H1 (cell line): ENCODE results near the gene ZNF625. TPM values are rescaled to one million over a fixed set of nuclear protein-coding genes. Genes with fewer than 3 reads are reported as not detected.

Experiments
- CTCF ChIA-PET: fragments of 300-600 bp; sonication (Branson Sonifier 250); formaldehyde crosslinking; loops from one replicate; lab custom pipeline; 2021; ENCODE audit not compliant: partially characterized antibody; lab: Charles Lee
- POLR2A ChIA-PET: fragments of 300-600 bp; sonication (Branson Sonifier 250); formaldehyde crosslinking; loops from one replicate; lab custom pipeline; 2021; ENCODE audit warnings: inconsistent platforms; ENCODE audit not compliant: partially characterized antibody; lab: Charles Lee
- DNase-seq, 2 experiments: peaks; one replicate each; pipeline versions ENCODE4 v3.0.0 to v3.0.0-alpha.2; 2010 to 2022; ENCODE audit warnings: low spot score in 2 of 2, low read depth in 1 of 2, mixed read lengths in 1 of 2
- FAIRE-seq: peaks from 2 replicates; lab custom pipeline; 2011; peaks lifted over from hg19 to GRCh38; lab: Jason Lieb, UNC
- H2AFZ ChIP-seq: 2 replicates; pipeline ENCODE4 v1.8.1; 2012; ENCODE audit warnings: low read length, inconsistent platforms
- H2AK5ac ChIP-seq: 2 replicates; pipeline ENCODE4 v1.6.1; 2013; ENCODE audit warnings: low read depth, low read length
- H2BK120ac ChIP-seq: replicated peaks from 2 replicates; pipeline ENCODE3; 2013; ENCODE audit warnings: low read depth, low read length, inconsistent platforms
- H2BK12ac ChIP-seq: 2 replicates; pipeline ENCODE4 v1.6.1; 2013; ENCODE audit warnings: low read depth, low read length
- H2BK15ac ChIP-seq: 2 replicates; pipeline ENCODE4 v1.6.1; 2013; ENCODE audit warnings: low read length
- H2BK20ac ChIP-seq: 2 replicates; pipeline ENCODE4 v1.6.1; 2013; ENCODE audit warnings: low read length
- H2BK5ac ChIP-seq: 2 replicates; pipeline ENCODE4 v1.6.1; 2013; ENCODE audit warnings: low read depth, low read length
- H3K14ac ChIP-seq: 2 replicates; pipeline ENCODE4 v1.6.1; 2013; ENCODE audit warnings: inconsistent platforms; ENCODE audit not compliant: insufficient read length
- H3K18ac ChIP-seq: 2 replicates; pipeline ENCODE4 v1.6.1; 2013; ENCODE audit warnings: low read length; ENCODE audit errors: extremely low read depth
- H3K23ac ChIP-seq: 2 replicates; pipeline ENCODE4 v1.6.1; 2013; ENCODE audit warnings: inconsistent platforms; ENCODE audit not compliant: insufficient read length
- H3K23me2 ChIP-seq: 2 replicates; pipeline ENCODE4 v1.6.1; 2013; ENCODE audit warnings: low read depth, low read length
- H3K27ac ChIP-seq: 2 replicates; pipeline ENCODE4 v1.6.1; 2011; ENCODE audit warnings: low read depth, low read length, inconsistent platforms
- H3K27me3 ChIP-seq, 4 experiments: replicated peaks in 1 of 4; 1 replicate in 1 of 4; 2 replicates in 3 of 4; pipeline versions ENCODE4 v1.6.1 to v1.8.1; 2011 to 2013; ENCODE audit warnings: low read length in 3 of 4, mild to moderate bottlenecking in 3 of 4, inconsistent platforms in 2 of 4, mixed read lengths in 2 of 4, moderate library complexity in 1 of 4; ENCODE audit not compliant: control insufficient read depth in 3 of 4, insufficient read depth in 3 of 4; ENCODE audit errors: extremely low read depth in 1 of 4
- H3K36me3 ChIP-seq, 4 experiments: 2 replicates each; pipeline versions ENCODE4 v1.6.1 to v1.8.1; 2011 to 2013; ENCODE audit warnings: mild to moderate bottlenecking in 4 of 4, low read length in 3 of 4, moderate library complexity in 2 of 4, control low read depth in 1 of 4, inconsistent platforms in 1 of 4; ENCODE audit not compliant: insufficient read depth in 4 of 4, control insufficient read depth in 2 of 4
- H3K4ac ChIP-seq: replicated peaks from 2 replicates; pipeline ENCODE3; 2013; ENCODE audit warnings: low read length, low read depth, mixed read lengths, inconsistent platforms; ENCODE audit not compliant: insufficient read length
- H3K4me1 ChIP-seq, 4 experiments: replicated peaks in 1 of 4; 1 replicate in 1 of 4; 2 replicates in 3 of 4; pipeline versions ENCODE4 v1.6.1 to v1.8.1; 2011 to 2013; ENCODE audit warnings: low read length in 3 of 4, inconsistent platforms in 2 of 4, mixed read lengths in 1 of 4; ENCODE audit not compliant: insufficient read depth in 4 of 4, control insufficient read depth in 3 of 4
- H3K4me2 ChIP-seq, 2 experiments: 2 replicates each; pipeline versions ENCODE4 v1.6.1 to v1.8.1; 2011 to 2013; ENCODE audit warnings: low read depth in 2 of 2, low read length in 2 of 2, control low read depth in 1 of 2, inconsistent platforms in 1 of 2, mild to moderate bottlenecking in 1 of 2; ENCODE audit not compliant: insufficient read depth in 1 of 2
- H3K4me3 ChIP-seq, 4 experiments: fragments of 200-600, 300-600 bp in 1 of 4; sonication (generic), shearing (Covaris generic), sonication (Bioruptor Twin) in 1 of 4; 2 replicates each; pipeline versions ENCODE4 v1.5.1 to v1.8.1; 2011 to 2016; ENCODE audit warnings: low read length in 4 of 4, low read depth in 3 of 4, control low read depth in 2 of 4, inconsistent platforms in 2 of 4, mild to moderate bottlenecking in 2 of 4, mixed read lengths in 1 of 4, moderate library complexity in 1 of 4; ENCODE audit not compliant: insufficient read depth in 2 of 4; ENCODE audit errors: extremely low read depth in 1 of 4
- H3K56ac ChIP-seq: replicated peaks from 2 replicates; pipeline ENCODE3; 2013; ENCODE audit warnings: low read depth, mild to moderate bottlenecking, mixed read lengths, low read length, inconsistent platforms; ENCODE audit not compliant: insufficient read length
- H3K79me1 ChIP-seq: 2 replicates; pipeline ENCODE4 v1.6.1; 2013; ENCODE audit warnings: low read depth, low read length, control low read depth
- H3K79me2 ChIP-seq, 2 experiments: 2 replicates each; pipeline versions ENCODE4 v1.6.1 to v1.8.1; 2012 to 2013; ENCODE audit warnings: low read length in 2 of 2, mild to moderate bottlenecking in 2 of 2, inconsistent platforms in 1 of 2; ENCODE audit not compliant: insufficient read depth in 2 of 2, control insufficient read depth in 1 of 2
- H3K9ac ChIP-seq, 4 experiments: replicated peaks in 1 of 4; 1 replicate in 1 of 4; 2 replicates in 3 of 4; pipeline versions ENCODE4 v1.6.1 to v1.8.1; 2011 to 2013; ENCODE audit warnings: low read depth in 3 of 4, low read length in 3 of 4, control low read depth in 2 of 4, mild to moderate bottlenecking in 2 of 4, moderate library complexity in 2 of 4, inconsistent platforms in 1 of 4; ENCODE audit errors: extremely low read depth in 1 of 4
- H3K9me3 ChIP-seq, 2 experiments: 2 replicates each; pipeline versions ENCODE4 v1.6.1 to v1.8.1; 2012 to 2013; ENCODE audit warnings: mild to moderate bottlenecking in 2 of 2, moderate library complexity in 2 of 2, control low read depth in 1 of 2, inconsistent platforms in 1 of 2, low read depth in 1 of 2, low read length in 1 of 2, mixed read lengths in 1 of 2; ENCODE audit not compliant: insufficient read depth in 2 of 2
- H4K20me1 ChIP-seq, 2 experiments: replicated peaks in 1 of 2; 2 replicates each; pipeline versions ENCODE3 to v1.8.1; 2011 to 2013; ENCODE audit warnings: inconsistent platforms in 2 of 2, low read length in 2 of 2, mild to moderate bottlenecking in 1 of 2; ENCODE audit not compliant: insufficient read depth in 2 of 2, control insufficient read depth in 1 of 2
- H4K5ac ChIP-seq: 2 replicates; pipeline ENCODE4 v1.6.1; 2013; ENCODE audit warnings: low read length, low read depth, mixed read lengths, inconsistent platforms; ENCODE audit not compliant: insufficient read length
- H4K8ac ChIP-seq: 2 replicates; pipeline ENCODE4 v1.8.0; 2013; ENCODE audit warnings: mild to moderate bottlenecking, moderate library complexity, low read length, inconsistent platforms; ENCODE audit not compliant: insufficient read depth; ENCODE audit errors: extremely low read depth
- H4K91ac ChIP-seq: replicated peaks from 2 replicates; pipeline ENCODE3; 2013; ENCODE audit warnings: low read length, mixed read lengths, inconsistent platforms; ENCODE audit not compliant: insufficient read length
- CBX5 ChIP-seq: fragments of 300-800, 300-1000 bp; sonication (generic); IDR thresholded peaks from 2 replicates; pipeline ENCODE4 v1.7.1; 2016; ENCODE audit warnings: antibody characterized with exemption, low read length, low read depth
- CBX8 ChIP-seq: fragments of 300-800, 300-1000 bp; sonication (generic); IDR thresholded peaks from 2 replicates; pipeline ENCODE4 v1.7.1; 2016; ENCODE audit warnings: low read depth, low read length, borderline replicate concordance
- CTBP2 ChIP-seq: IDR thresholded peaks from 2 replicates; pipeline ENCODE4 v1.7.0; 2011; ENCODE audit warnings: borderline replicate concordance, mild to moderate bottlenecking, moderate library complexity, mixed read lengths, low read length; ENCODE audit not compliant: insufficient read depth, insufficient read length
- EGR1 ChIP-seq: IDR thresholded peaks from 2 replicates; pipeline ENCODE4 v1.6.1; 2011; ENCODE audit warnings: low read depth, low read length, borderline replicate concordance
- SIRT6 ChIP-seq: IDR thresholded peaks from one replicate; pipeline ENCODE4 v1.7.1; 2012; ENCODE audit warnings: low read length, inconsistent platforms
- SRF ChIP-seq: IDR thresholded peaks from 2 replicates; pipeline ENCODE4 v1.6.1; 2011; ENCODE audit warnings: mild to moderate bottlenecking, low read depth, low read length, moderate library complexity
- TAF7 ChIP-seq: optimal IDR thresholded peaks from 2 replicates; pipeline ENCODE3; 2011; ENCODE audit warnings: low read depth, mild to moderate bottlenecking, inconsistent platforms, low read length, moderate library complexity, borderline replicate concordance
- ZNF274 ChIP-seq: IDR thresholded peaks from 2 replicates; pipeline ENCODE4 v1.7.0; 2012; ENCODE audit warnings: low read length, borderline replicate concordance; ENCODE audit errors: extremely low read depth
- WGBS, 2 experiments: shearing (Covaris generic) in 1 of 2; methylation state at CpG; one replicate each; pipeline versions ENCODE4 v1.1.6 to v1.1.7; 2013 to 2015; ENCODE audit warnings: low lambda C conversion rate in 2 of 2, mixed read lengths in 2 of 2, inconsistent platforms in 1 of 2, low coverage in 1 of 2, missing lambda C conversion rate in 1 of 2; ENCODE audit not compliant: insufficient replicate concordance in 2 of 2, insufficient coverage in 1 of 2, insufficient read length in 1 of 2; ENCODE audit errors: extremely low coverage in 1 of 2, missing lambda C conversion rate in 1 of 2; 5-methylcytosine and 5-hydroxymethylcytosine counted together
- polyA plus RNA-seq, 7 experiments: library from polyadenylated mRNA; depleted of rRNA in 3 of 7; stranded (reverse) in 5 of 7; unstranded in 2 of 7; fragments of >200 nt in 5 of 7; fragments of 200-250 nt in 2 of 7; gene quantifications; 1 replicate in 5 of 7; 2 replicates in 1 of 7; 4 replicates in 1 of 7; pipeline versions ENCODE4 v1.2.1 to v1.2.3, GENCODE V29; 2011 to 2013; ENCODE audit warnings: missing spikeins in 2 of 7, mixed read lengths in 2 of 7
- total RNA-seq: library from RNA; stranded (reverse); fragmentation: NEBNext Ultra II Directional; extraction: Animal tissue kit (Norgen Biotek cat#: 25700); gene quantifications from 2 replicates; pipeline ENCODE4 v1.2.1, GENCODE V29; 2021

Gene ZNF625
- total and polyA plus RNA-seq, 2 of the 8 experiments (the other 6 are each of a cell fraction or from before 2014, with no cell fraction given) = 2.5 to 26.8 TPM

- H3K36me3 ChIP-seq = peaks cover 8 to 55% (median 27%) of the 10 kb centered on the region in 4 experiments
- CTCF ChIA-PET = no interaction called here
- no peak for DNase-seq
Observed at GRCh38 chr19:12187625-12188024, 31.1 kb upstream of the ZNF625 start.

More at GRCh38 chr19:12187625-12188024, 31.1 kb upstream of the ZNF625 start:
- Histone ChIP-seq H3K18ac (no peak overlapping the region), H4K20me1 (no peaks in the 10 kb centered on the region), H3K4ac (no peak overlapping the region), H2BK5ac (no peak overlapping the region)
- TF ChIP-seq CBX5 (no peak), SIRT6 (no peak), TAF7 (no peak), EGR1 (no peak), CTBP2 (no peak), SRF (no peak), CBX8 (no peak), ZNF274 (peak; percentile 89)
- TF ChIP-seq, all 59 proteins: peak for 1
- 0 out of 8 replicates have a peak overlapping the region, but pooled peaks of 1 of the 4 experiments have one; percentile 0 for H3K4me3 ChIP-seq
- no peak for FAIRE-seq
- no peak overlapping the region for H2BK15ac ChIP-seq
- H3K9ac ChIP-seq = no peak overlapping the region
- no peaks in the 10 kb centered on the region for H3K27me3 ChIP-seq
- POLR2A ChIA-PET = no interaction called here
- H4K8ac ChIP-seq = no peak overlapping the region
- no peak overlapping the region for H3K23ac ChIP-seq
- H3K9me3 ChIP-seq = peaks cover 45 to 71% of the 10 kb centered on the region in 2 experiments
- no peak overlapping the region for H2BK12ac ChIP-seq
- H3K4me1 ChIP-seq = no peaks in the 10 kb centered on the region
- H2BK120ac ChIP-seq = no peak overlapping the region
- no peaks in the 10 kb centered on the region; the same call in 1 of the 2 replicates for H3K79me1 ChIP-seq
- H4K5ac ChIP-seq = no peak overlapping the region
- H3K14ac ChIP-seq = no peak overlapping the region
- H3K27ac ChIP-seq = no peak overlapping the region
- H3K79me2 ChIP-seq = no peaks in the 10 kb centered on the region
- H2BK20ac ChIP-seq = no peak overlapping the region
- WGBS, 2 experiments = 97% methylated on average over 6 of the region's 6 CpGs; no CpG with 5 or more reads in 1 of the 2 experiments
- H2AFZ ChIP-seq = no peak overlapping the region
- no peak overlapping the region for H2AK5ac ChIP-seq
- no peak overlapping the region for H3K4me2 ChIP-seq
- no peak overlapping the region for H3K56ac ChIP-seq
- H3K23me2 ChIP-seq = no peaks in the 10 kb centered on the region
- no peak overlapping the region for H4K91ac ChIP-seq
